DMS79 (cell line): ENCODE measurements around the gene MYMK.

Experiments used
- DNase-seq: peaks from one replicate; lab custom pipeline; 2025; lab: John Stamatoyannopoulos, UW

The MYMK gene

DNA sequence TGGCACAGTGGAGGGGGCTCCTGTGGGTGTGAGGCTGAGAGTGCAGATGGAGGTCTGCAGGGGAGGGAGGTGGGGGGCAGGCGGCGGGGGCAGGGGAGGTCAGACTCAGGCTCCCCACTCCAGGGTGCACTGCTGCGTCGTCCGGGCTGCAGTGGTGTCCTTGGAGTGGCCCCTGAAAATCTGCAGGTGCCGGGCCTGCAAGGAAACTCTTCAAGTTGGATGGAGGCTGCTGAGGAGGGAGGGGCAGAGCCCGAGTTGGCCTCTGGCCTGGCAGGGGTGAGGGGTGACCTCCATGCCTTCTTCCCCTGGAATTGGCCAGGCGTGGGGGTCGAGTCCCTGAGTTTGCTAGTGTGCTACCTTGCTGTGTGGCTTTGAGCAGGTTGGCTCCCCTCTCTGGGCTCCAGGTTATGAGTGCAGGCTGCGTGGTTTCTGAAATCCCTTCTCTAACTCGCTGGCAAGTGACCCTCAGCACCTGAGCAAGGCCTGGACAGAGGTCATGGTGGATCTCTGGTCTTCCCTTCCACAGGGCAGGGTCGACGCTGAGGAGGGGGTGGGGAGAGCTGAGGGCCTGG, 10.6 kb upstream of the MYMK start:
- DNase-seq = no peak

DNA sequence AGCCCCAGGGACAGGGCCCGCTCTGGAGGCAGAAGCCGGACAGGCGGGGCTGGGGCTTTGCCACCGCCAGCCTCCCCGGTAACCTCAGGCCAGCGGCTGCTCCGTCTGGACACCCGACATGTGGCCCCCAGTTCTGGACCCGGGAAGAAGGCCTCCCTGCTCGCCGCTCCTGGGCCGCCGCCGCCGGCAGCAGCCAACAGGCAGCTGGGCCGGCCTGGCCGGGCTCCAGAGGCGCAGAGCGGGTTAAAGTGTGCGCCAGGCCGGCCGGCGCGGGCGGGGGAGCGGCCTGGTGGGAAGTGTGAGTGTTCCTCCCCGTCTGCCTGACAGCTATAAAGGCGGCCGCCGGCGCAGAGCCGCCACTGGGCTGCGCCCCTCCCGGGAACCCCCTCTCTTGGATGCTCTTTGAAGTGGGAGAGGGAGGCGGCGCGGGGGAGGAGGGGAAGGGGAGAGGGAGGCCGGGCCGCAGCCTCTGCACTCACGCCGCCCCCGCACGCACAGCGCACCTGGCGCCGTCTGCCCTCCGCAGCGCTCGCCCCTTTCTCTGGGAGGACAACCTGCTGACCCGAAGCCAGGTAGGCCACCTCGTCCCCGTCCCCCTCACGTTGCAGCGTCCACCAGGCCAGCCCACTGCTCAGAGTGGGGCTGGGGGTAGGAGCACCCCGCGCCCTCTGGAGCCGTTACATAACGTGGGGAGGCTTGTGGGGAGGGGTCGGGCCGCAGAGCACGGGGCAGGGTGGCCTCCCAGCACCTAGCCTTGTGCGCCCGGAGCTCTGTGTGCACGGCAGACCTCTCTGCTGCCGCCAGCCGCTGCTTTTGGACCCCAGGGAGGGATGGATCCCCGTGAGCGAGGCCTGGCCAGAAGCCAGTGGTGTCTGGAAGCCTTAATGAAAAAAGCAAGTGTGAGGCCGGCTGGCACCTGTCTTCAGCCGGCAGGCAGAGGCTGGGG, 9.9 kb upstream of the MYMK start, which contains the start of gene ADAMTSL2:
TSS of gene ADAMTSL2 (plus strand) at position 359 of the 946 bp plus-strand sequence. CDS start 2,009 bp downstream, outside the sequence.
- peak; percentile 86 for DNase-seq

GRCh38 chr9:133533857-133534256, 9.1 kb upstream of the MYMK start:
- no peak for DNase-seq

- DNase-seq = peak; percentile 22
These were observed 8.3 kb upstream of the MYMK start for GRCh38 chr9:133532937-133533668.

GRCh38 chr9:133531293-133531692, 6.5 kb upstream of the MYMK start:
- DNase-seq = no peak

DNA sequence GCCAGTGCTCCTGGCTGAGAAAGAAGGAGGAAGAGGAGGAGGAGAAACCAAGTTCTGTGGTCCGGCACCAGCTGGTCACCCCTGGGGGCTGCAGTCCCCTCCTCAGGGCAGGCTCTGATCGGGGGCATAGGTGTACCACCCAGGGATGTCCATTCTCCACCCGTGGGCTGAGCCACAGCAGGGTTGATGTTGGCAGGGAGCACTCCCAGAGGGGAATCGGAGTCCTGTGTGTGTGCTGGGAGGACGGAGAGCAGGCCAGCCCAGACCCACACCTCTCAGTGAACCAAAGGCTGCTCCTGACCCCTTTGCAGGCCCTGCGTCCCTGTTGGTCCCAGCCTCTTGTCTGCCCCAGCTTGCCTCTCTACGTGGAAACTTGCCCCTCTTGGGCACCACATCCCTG, 5.1 kb upstream of the MYMK start:
- DNase-seq = no peak

DNA sequence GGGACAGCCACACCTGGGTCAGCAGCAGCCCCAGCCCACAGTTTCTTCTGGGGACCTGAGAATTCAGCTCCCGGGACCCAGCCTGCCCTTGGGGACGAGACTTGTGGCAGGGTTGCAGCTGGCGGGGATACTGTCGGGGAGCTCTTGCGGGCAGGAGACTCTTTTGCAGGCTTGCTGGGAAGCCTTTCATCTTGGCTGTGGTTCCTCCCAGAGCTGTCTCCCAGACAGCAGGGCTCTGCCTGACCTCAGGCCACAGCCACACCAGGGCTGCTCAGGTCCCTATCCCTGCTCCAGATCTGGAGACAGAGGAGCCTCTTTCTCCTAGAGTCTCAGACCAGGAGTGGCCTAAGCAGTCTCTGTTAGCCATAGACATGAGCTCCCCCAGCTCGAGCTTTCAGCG, 4.7 kb upstream of the MYMK start:
- DNase-seq = no peak

GRCh38 chr9:133528876-133529241, 4.1 kb upstream of the MYMK start:
- DNase-seq = no peak

- DNase-seq = no peak
These were observed 3.5 kb upstream of the MYMK start for GRCh38 chr9:133528001-133528875.

DNA sequence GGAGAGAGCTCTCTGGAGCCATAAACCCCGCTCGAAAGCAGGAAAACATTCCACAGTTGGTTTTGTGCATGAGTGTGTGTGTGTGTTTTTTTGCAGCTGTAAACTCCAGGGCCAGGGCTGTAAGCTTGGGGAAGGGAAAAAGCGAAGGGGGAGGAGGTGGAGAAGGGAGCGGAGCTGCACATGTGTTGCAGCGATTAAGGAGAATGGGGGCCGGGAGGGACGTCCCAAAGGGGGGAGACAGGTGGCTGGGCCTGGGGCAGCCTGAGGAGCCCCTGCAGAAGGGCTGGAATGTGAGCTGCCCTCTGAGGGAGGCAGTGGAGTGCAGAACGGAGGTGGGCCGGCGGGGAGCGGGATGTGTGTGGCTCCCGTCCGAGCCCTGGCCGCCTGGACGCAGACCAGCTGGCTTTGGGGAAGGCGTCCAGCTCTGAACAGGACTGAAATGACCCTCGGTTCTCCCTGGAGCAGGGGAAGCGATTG, 2.7 kb upstream of the MYMK start:
- DNase-seq = no peak

GRCh38 chr9:133526721-133527321, 2.1 kb upstream of the MYMK start:
- no peak for DNase-seq

- DNase-seq = no peak
These were observed 918 bp upstream of the MYMK start for GRCh38 chr9:133525677-133526076.

DNA sequence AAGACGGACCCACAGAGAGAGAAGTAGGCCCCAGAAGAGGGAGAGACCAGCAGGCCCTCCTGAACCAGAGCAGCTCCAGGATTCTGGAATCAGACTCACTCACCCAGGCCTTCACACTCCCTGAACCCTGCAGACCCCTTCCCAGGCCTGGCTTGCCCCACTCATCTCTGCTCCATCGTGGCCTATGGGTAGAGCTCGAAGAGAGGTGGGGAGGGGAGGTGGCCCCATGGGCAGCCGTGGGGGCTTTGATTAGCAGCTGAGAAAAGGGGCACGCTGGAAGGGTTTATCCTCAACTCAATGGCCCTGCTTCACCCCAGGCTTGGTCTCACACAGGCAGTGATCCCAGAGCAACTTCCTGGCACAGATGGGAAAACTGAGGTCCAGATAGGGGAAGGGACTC, 613 bp downstream of the MYMK start:
- DNase-seq = no peak

DNA sequence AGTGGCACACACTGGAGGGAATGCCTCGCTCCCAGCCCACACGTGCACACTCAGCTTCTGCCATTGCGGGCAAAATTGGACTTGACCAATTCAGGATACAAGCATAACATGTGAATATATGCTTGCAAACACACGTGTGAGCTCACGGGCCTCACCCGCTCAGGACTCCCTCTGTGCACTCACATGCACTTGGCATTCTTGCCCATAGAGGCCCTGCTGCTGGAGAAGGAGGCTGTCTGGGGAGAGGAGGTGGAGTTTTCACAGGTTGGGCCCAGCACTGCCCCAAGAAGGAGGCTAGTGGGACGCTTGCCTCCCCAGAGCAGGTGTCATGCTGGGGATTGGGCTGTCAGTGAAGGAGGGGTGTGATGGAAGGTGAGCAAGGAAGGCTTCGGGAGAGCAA, 1.7 kb downstream of the MYMK start:
- no peak for DNase-seq

DNA sequence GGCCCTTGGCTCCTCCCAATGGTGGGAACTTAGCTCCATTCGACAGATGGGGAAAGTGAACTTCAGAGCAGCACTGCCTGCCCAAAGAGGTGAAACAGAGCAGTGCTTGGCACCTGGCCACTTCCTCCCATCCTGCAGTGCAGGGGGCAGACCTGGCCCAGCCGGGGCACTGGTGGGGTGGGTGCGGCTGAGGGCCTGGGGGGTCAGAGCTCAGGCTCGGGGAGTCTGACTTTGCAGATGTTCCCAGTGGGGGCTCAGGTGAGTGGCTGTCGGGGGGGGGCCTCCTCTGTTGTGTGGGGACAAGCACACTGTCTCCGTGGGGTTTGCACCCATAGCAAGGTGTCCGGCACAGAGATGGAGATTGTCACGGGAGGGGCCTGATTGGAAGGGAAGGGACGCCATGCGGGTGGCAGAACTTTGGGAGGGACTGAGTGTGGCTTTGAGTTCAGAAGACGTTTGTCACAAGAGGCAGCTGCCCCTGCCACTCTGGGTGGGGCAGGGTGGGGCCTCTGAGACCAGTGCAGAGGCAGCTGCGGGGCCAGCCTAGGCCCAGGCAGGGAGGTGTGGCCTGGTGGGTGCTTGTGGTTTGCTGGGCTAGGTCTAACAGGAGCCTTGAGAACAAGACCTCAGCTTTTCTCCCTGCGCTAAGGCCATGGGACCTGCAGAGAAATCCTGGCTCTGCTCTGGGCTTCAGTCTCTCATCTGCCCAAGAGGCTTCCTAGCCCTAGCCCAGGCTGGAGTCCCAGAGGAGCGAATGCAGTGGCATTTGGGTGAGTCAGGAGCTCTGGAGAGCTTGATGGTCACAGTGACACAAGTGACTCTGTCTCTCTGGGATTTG, 2.5 kb downstream of the MYMK start:
- DNase-seq = peak; percentile 20

DNA sequence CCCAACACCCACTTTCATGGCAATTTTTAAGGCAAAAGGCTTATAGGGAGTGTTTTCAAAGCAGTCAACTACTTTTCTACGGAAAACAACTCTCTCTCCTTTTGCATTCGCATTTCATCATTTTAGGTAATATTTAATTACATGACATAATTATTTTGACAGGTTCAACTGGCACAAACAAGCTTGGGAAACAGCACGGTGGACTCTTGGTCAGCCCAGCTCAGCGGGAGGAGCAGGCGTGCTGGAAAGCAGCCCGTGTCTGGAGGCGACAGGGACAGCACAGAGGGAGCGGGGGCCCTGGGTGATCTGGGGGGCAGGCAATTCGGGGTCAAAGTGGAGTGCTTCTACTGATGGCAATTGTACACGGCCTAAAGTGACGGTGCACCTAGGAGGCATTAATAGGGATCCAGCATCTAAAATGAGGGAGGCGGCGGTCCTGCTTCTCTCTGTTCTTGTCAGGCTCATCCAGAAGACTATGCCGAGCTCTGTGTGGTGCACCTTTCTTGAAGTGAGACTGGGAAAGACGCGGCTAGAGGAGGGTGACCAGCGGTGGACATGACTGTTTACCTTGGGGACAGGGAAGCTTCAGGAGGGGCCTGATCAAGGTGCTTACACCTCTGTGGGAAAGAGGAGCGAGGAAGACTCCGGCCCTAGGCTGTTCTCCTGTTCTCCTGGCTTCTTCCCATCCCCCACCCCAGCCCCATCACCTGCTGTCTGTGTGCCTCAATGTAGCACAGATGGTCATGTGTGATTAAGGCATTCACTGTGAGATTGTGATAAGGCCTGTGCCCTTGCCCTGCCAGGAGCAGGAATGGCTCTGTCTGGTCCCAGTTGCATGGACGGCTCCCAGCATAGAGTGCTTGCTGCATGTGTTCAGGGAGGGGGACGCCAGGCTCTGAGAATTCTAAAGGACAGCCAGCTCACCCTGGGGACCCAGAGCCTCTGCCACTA, 3.4 kb downstream of the MYMK start:
- no peak for DNase-seq

- DNase-seq = no peak
These were observed 4.5 kb downstream of the MYMK start for GRCh38 chr9:133520121-133520835.

GRCh38 chr9:133519693-133520092, 5.1 kb downstream of the MYMK start:
- no peak for DNase-seq
